HepG2 (cell line): ENCODE measurements around the gene NAA16. TPM values are rescaled to one million over a fixed set of nuclear protein-coding genes. Genes with fewer than 3 reads are reported as not detected.

Source experiments
- ATAC-seq: fragments of 200-7000 bp; cut with Tn5 transposase; 3 replicates; pipeline ENCODE4 v1.9.1; 2020; ENCODE audit warnings: mild to moderate bottlenecking, moderate library complexity
- BruUV-seq: library from RNA; stranded (reverse); fragments of 400-500 nt; replicated peaks from 2 replicates; lab custom pipeline; 2021; lab: Mats Ljungman, UMichigan
- CTCF ChIA-PET: fragments of 300-600 bp; formaldehyde crosslinking; extraction: SDS; loops from one replicate; lab custom pipeline; 2021; ENCODE audit warnings: low total read pairs, inconsistent platforms, low intra/inter-chr PET ratio; lab: Yijun Ruan, JAX
- POLR2A ChIA-PET: fragments of 350-600 bp; sonication (Branson Sonifier 250); formaldehyde crosslinking; loops from one replicate; lab custom pipeline; 2020; ENCODE audit warnings: antibody characterized with exemption, inconsistent platforms; lab: Yijun Ruan, JAX
- DNase-seq: peaks from one replicate; pipeline ENCODE4 v3.0.0-alpha.2; 2015; ENCODE audit warnings: low spot score
- FAIRE-seq: peaks from 3 replicates; lab custom pipeline; 2011; peaks lifted over from hg19 to GRCh38; lab: Jason Lieb, UNC
- H2AFZ ChIP-seq: one replicate; pipeline ENCODE4 v1.6.1; 2011; ENCODE audit warnings: low read length, inconsistent platforms
- H3K27ac ChIP-seq: fragments of 300-600 bp; 3 replicates; pipeline ENCODE4 v1.8.0; 2011; ENCODE audit warnings: mixed run types, mild to moderate bottlenecking, mixed read lengths, low read length, inconsistent platforms; ENCODE audit not compliant: insufficient read depth; ENCODE audit errors: extremely low read length
- H3K27me3 ChIP-seq, 2 experiments: fragments of 200-600 bp in 1 of 2; 2 replicates in 1 of 2; 3 replicates in 1 of 2; pipeline versions ENCODE4 v1.6.0 to v1.8.0; 2011; ENCODE audit warnings: low read length in 2 of 2, mild to moderate bottlenecking in 2 of 2, moderate library complexity in 2 of 2, inconsistent platforms in 1 of 2; ENCODE audit not compliant: insufficient read depth in 2 of 2, control insufficient read depth in 1 of 2
- H3K36me3 ChIP-seq, 2 experiments: fragments of 200-600 bp in 1 of 2; replicated peaks in 1 of 2; 2 replicates in 1 of 2; 3 replicates in 1 of 2; pipeline versions ENCODE4 v1.5.1 to v1.8.0; 2011; ENCODE audit warnings: low read length in 2 of 2, inconsistent platforms in 1 of 2; ENCODE audit not compliant: insufficient read depth in 2 of 2, control insufficient read depth in 1 of 2
- H3K4me1 ChIP-seq: 2 replicates; pipeline ENCODE4 v1.5.1; 2012; ENCODE audit warnings: low read length, inconsistent platforms; ENCODE audit not compliant: insufficient read depth
- H3K4me2 ChIP-seq: 2 replicates; pipeline ENCODE4 v1.6.0; 2011; ENCODE audit warnings: low read depth, low read length, inconsistent platforms
- H3K4me3 ChIP-seq, 3 experiments: fragments of 200-600 bp in 1 of 3; sonication (generic), shearing (Covaris generic) in 1 of 3; replicated peaks in 1 of 3; 2 replicates each; pipeline ENCODE4 v1.5.1; 2011 to 2016; ENCODE audit warnings: low read length in 3 of 3, inconsistent platforms in 2 of 3, low read depth in 2 of 3, mild to moderate bottlenecking in 2 of 3, control low read depth in 1 of 3, mixed read lengths in 1 of 3; ENCODE audit not compliant: insufficient read depth in 1 of 3
- H3K79me2 ChIP-seq: one replicate; pipeline ENCODE4 v1.6.1; 2011; ENCODE audit warnings: low read length, inconsistent platforms; ENCODE audit not compliant: insufficient read depth
- H3K9ac ChIP-seq: 2 replicates; pipeline ENCODE4 v1.6.0; 2011; ENCODE audit warnings: mild to moderate bottlenecking, low read depth, low read length, inconsistent platforms; ENCODE audit not compliant: insufficient read depth
- H3K9me3 ChIP-seq: 2 replicates; pipeline ENCODE4 v1.5.1; 2012; ENCODE audit warnings: mild to moderate bottlenecking, low read length
- H4K20me1 ChIP-seq: 2 replicates; pipeline ENCODE4 v1.6.0; 2011; ENCODE audit warnings: inconsistent platforms, mild to moderate bottlenecking, low read length, moderate library complexity; ENCODE audit not compliant: insufficient read depth
- KLF16 ChIP-seq, 2 experiments: sonication (generic) in 1 of 2; formaldehyde crosslinking in 1 of 2; IDR thresholded peaks; 2 replicates each; pipeline versions ENCODE4 v1.6.1 to v1.8.0; 2016 to 2023; ENCODE audit warnings: missing genetic modification reagents in 2 of 2, missing compliant biosample characterization in 1 of 2
- NFE2L1 ChIP-seq: sonication (generic); formaldehyde crosslinking; IDR thresholded peaks from 2 replicates; pipeline ENCODE4 v1.4.0; 2020; ENCODE audit warnings: missing genetic modification reagents, mild to moderate bottlenecking, borderline replicate concordance
- PHB2 ChIP-seq: fragments of 450-650 bp; IDR thresholded peaks from 2 replicates; pipeline ENCODE4 v1.6.1; 2018; ENCODE audit not compliant: partially characterized antibody
- SNAPC2 ChIP-seq: sonication (generic); formaldehyde crosslinking; IDR thresholded peaks from 2 replicates; pipeline ENCODE4 v1.8.1; 2022; ENCODE audit warnings: mild to moderate bottlenecking, missing genetic modification reagents
- ZFX ChIP-seq: sonication (generic); formaldehyde crosslinking; IDR thresholded peaks from 2 replicates; pipeline ENCODE4 v1.4.0; 2020; ENCODE audit warnings: mild to moderate bottlenecking, low read depth, missing genetic modification reagents, moderate library complexity
- WGBS: methylation state at CpG from one replicate; pipeline ENCODE4 v1.1.6; 2017; ENCODE audit warnings: low lambda C conversion rate; 5-methylcytosine and 5-hydroxymethylcytosine counted together
- in situ Hi-C: cut with HindIII; loops from 2 replicates; pipeline ENCODE4 v1.10.0; 2017; ENCODE audit warnings: low pct_unique_long_range_greater_than_20kb; ENCODE audit not compliant: extremely low pct_ligation_motif_present
- intact Hi-C: fragments of 100-400 bp; cut with micrococcal nuclease; formaldehyde crosslinking; loops from one replicate; pipeline ENCODE4 v1.10.0; 2022; ENCODE audit not compliant: unreplicated experiment
- polyA plus RNA-seq, 8 experiments: library from polyadenylated mRNA; depleted of rRNA in 3 of 8; stranded (reverse) in 7 of 8; unstranded in 1 of 8; fragments of >200 nt; fragmentation: Illumina TruSeq in 4 of 8; extraction: Trizol in 4 of 8; gene quantifications; 2 replicates each; pipeline versions ENCODE4 v1.2.1 to v1.2.3, GENCODE V29; 2011 to 2016; ENCODE audit warnings: low read depth in 4 of 8, missing spikeins in 1 of 8, mixed read lengths in 1 of 8; ENCODE audit not compliant: insufficient read depth in 1 of 8
- total RNA-seq, 5 experiments: library from RNA; depleted of rRNA; stranded (reverse); fragments of >200 nt; fragmentation: Illumina TruSeq; extraction: Trizol; gene quantifications; 2 replicates each; pipeline ENCODE4 v1.2.3, GENCODE V29; 2016; ENCODE audit warnings: low read depth in 1 of 5
- TF ChIP-seq, protein P1 (sequence below): IDR thresholded peaks from 2 replicates; pipeline ENCODE4 v1.6.1; 2012; ENCODE audit warnings: low read depth, low read length, improper control_type of control experiment
- TF ChIP-seq, protein P2 (sequence below): sonication (generic); formaldehyde crosslinking; IDR thresholded peaks from 2 replicates; pipeline ENCODE4 v1.5.0; 2020; ENCODE audit warnings: mild to moderate bottlenecking, missing genetic modification reagents
- TF ChIP-seq, protein P3 (sequence below), 2 experiments: sonication (generic) in 1 of 2; formaldehyde crosslinking in 1 of 2; IDR thresholded peaks; 2 replicates each; pipeline versions ENCODE4 v1.5.1 to v1.6.1; 2011 to 2020; ENCODE audit warnings: borderline replicate concordance in 1 of 2, low read depth in 1 of 2, low read length in 1 of 2, mild to moderate bottlenecking in 1 of 2, missing genetic modification reagents in 1 of 2, moderate library complexity in 1 of 2

Gene NAA16
- total and polyA plus RNA-seq, 2 of the 13 experiments (the other 11 are each of a cell fraction or from before 2014, with no cell fraction given) = 9.2 to 15.1 TPM

DNA sequence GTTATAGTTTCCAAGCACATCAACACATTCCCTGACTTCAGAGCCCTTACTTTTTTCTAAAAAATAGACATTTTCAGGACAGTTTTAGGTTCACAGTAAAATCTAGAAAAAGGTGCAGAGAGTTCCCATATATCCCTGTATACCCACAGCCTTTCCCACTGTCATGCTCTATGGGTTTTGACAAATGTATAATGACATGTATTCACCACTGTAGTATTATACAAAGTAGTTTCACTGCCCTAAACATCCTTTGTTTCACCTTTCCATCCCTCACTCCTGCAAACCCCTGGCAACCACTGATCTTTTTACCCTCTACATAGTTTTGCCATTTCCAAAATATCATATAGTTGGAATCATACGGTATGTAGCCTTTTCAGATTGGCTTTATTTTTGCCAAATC, 15.6 kb downstream of the NAA16 start (continued):
- no peak for TF ChIP-seq NFE2L1 (CRISPR knock-in tag)
- TF ChIP-seq, protein P1, sequence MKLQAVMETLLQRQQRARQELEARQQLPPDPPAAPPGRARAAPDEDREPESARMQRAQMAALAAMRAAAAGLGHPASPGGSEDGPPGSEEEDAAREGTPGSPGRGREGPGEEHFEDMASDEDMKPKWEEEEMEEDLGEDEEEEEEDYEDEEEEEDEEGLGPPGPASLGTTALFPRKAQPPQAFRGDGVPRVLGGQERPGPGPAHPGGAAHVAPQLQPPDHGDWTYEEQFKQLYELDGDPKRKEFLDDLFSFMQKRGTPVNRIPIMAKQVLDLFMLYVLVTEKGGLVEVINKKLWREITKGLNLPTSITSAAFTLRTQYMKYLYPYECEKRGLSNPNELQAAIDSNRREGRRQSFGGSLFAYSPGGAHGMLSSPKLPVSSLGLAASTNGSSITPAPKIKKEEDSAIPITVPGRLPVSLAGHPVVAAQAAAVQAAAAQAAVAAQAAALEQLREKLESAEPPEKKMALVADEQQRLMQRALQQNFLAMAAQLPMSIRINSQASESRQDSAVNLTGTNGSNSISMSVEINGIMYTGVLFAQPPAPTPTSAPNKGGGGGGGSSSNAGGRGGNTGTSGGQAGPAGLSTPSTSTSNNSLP = no peak
- no peak for TF ChIP-seq KLF16 (CRISPR knock-in tag; IDR thresholded peaks at IDR 0.05)
- no peak for TF ChIP-seq SNAPC2 (CRISPR knock-in tag)
- TF ChIP-seq ZFX (CRISPR knock-in tag) = no peak
- TF ChIP-seq, protein P2, sequence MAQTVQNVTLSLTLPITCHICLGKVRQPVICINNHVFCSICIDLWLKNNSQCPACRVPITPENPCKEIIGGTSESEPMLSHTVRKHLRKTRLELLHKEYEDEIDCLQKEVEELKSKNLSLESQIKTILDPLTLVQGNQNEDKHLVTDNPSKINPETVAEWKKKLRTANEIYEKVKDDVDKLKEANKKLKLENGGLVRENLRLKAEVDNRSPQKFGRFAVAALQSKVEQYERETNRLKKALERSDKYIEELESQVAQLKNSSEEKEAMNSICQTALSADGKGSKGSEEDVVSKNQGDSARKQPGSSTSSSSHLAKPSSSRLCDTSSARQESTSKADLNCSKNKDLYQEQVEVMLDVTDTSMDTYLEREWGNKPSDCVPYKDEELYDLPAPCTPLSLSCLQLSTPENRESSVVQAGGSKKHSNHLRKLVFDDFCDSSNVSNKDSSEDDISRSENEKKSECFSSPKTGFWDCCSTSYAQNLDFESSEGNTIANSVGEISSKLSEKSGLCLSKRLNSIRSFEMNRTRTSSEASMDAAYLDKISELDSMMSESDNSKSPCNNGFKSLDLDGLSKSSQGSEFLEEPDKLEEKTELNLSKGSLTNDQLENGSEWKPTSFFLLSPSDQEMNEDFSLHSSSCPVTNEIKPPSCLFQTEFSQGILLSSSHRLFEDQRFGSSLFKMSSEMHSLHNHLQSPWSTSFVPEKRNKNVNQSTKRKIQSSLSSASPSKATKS = no peak
- no peak for TF ChIP-seq PHB2

DNA sequence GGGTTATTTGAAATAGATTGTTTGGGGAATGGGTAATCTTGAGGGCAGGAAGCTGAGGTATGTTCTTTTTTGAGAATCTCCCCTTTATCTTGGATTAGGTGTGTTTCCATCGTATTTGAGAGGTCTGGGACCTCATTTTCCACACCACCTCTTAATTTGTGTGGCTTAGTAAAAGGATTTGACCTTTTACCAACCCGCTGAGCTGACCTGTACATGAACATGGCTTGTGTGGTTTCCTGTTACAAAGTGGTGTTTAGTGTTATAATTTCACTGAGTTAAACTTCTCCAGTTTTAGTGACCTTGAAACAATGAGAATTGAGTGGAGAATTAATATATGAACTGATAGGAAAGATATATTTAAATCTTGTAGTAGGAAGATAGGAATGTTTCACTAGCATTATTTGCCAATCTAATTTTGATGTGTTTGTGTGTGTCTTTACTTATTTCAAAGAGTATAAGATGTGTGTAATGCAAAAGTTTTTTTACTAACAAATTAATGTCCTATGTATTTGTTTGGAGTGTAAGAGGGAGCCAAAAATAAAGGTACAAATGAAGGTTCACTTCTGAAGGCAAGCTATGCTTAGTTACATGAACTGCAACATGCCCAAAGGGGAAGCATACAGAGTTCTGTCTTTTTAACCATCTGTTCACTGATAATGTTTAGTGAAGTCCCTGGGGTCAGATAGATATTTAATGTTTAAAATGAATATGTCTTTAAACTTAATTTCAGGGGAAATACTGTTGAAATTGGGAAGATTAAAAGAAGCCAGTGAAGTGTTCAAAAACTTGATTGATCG, 17.1 kb downstream of the NAA16 start:
- POLR2A ChIA-PET = no interaction called here
- no peaks in the 10 kb centered on the region for H3K79me2 ChIP-seq
- intact Hi-C loops = no loop called here
- TF ChIP-seq, protein P3, sequence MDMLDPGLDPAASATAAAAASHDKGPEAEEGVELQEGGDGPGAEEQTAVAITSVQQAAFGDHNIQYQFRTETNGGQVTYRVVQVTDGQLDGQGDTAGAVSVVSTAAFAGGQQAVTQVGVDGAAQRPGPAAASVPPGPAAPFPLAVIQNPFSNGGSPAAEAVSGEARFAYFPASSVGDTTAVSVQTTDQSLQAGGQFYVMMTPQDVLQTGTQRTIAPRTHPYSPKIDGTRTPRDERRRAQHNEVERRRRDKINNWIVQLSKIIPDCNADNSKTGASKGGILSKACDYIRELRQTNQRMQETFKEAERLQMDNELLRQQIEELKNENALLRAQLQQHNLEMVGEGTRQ (IDR thresholded peaks at IDR 0.05; ENCODE audit: low read depth, low read length) = no peak
- TF ChIP-seq, protein P3 (CRISPR knock-in tag; IDR thresholded peaks at IDR 0.05; ENCODE audit: borderline replicate concordance) = no peak

More for the DNA sequence above, 17.1 kb downstream of the NAA16 start:
- Histone ChIP-seq H3K27me3 (no peaks in the 10 kb centered on the region), H3K9me3 (no peaks in the 10 kb centered on the region), H3K4me1 (no peaks in the 10 kb centered on the region), H3K36me3 (peaks cover 8 to 51% of the 10 kb centered on the region in 2 experiments; a peak in 4 of 5 replicates), H3K9ac (no peak overlapping the region), H3K27ac (no peak overlapping the region), H3K4me2 (no peak overlapping the region), H4K20me1 (no peaks in the 10 kb centered on the region), H2AFZ (no peak overlapping the region), H3K4me3 (no peak overlapping the region)
- ATAC-seq = no peak
- no peak for DNase-seq
- FAIRE-seq = no peak
- no TSS peak for BruUV-seq
- CTCF ChIA-PET = no interaction called here
- in situ Hi-C loops = no loop called here
- 95% methylated on average over 3 of the region's 3 CpGs for WGBS
